IMR-90 (cell line): Measurements from ENCODE around the gene RPN2. TPM values are rescaled to one million over a fixed set of nuclear protein-coding genes. Genes with fewer than 3 reads are reported as not detected.

Experiments
- ATAC-seq: fragments of 200-7000 bp; cut with Tn5 transposase; 2 replicates; pipeline ENCODE4 v1.9.1; 2020; ENCODE audit warnings: low read depth, mild to moderate bottlenecking, moderate library complexity
- BruUV-seq: library from RNA; stranded (reverse); fragments of 400-500 nt; replicated peaks from 2 replicates; lab custom pipeline; 2021; lab: Mats Ljungman, UMichigan
- CTCF ChIA-PET: fragments of 300-600 bp; formaldehyde crosslinking; extraction: SDS; loops from one replicate; lab custom pipeline; 2021; ENCODE audit warnings: antibody characterized with exemption; lab: Yijun Ruan, JAX
- POLR2A ChIA-PET: fragments of 300-600 bp; sonication (Branson Sonifier 250); formaldehyde crosslinking; loops from one replicate; lab custom pipeline; 2022; ENCODE audit warnings: antibody characterized with exemption; ENCODE audit not compliant: unreplicated experiment; lab: Charles Lee
- DNase-seq: peaks from one replicate; pipeline ENCODE4 v3.0.0; 2013
- H2AFZ ChIP-seq: replicated peaks from 2 replicates; pipeline ENCODE3; 2013; ENCODE audit warnings: low read length, mild to moderate bottlenecking; ENCODE audit not compliant: poor library complexity
- H2AK5ac ChIP-seq: 2 replicates; pipeline ENCODE4 v1.6.1; 2013; ENCODE audit warnings: low read depth, low read length, inconsistent platforms
- H2AK9ac ChIP-seq: replicated peaks from 2 replicates; pipeline ENCODE3; 2013; ENCODE audit warnings: mild to moderate bottlenecking, low read depth, low read length, moderate library complexity; ENCODE audit not compliant: poor library complexity
- H2BK120ac ChIP-seq: 2 replicates; pipeline ENCODE4 v1.6.1; 2013; ENCODE audit warnings: low read depth, low read length, inconsistent platforms
- H2BK15ac ChIP-seq: 3 replicates; pipeline ENCODE4 v1.6.1; 2013; ENCODE audit warnings: low read depth, low read length, inconsistent platforms
- H2BK20ac ChIP-seq: 2 replicates; pipeline ENCODE4 v1.6.1; 2013; ENCODE audit warnings: low read depth, mild to moderate bottlenecking, inconsistent platforms, low read length, moderate library complexity
- H2BK5ac ChIP-seq: 2 replicates; pipeline ENCODE4 v1.6.1; 2013; ENCODE audit warnings: mild to moderate bottlenecking, low read depth, low read length, inconsistent platforms; ENCODE audit not compliant: poor library complexity, severe bottlenecking
- H3K14ac ChIP-seq: replicated peaks from 2 replicates; pipeline ENCODE4 v1.6.1; 2013; ENCODE audit warnings: low read depth, low read length, inconsistent platforms
- H3K18ac ChIP-seq: 2 replicates; pipeline ENCODE4 v1.6.1; 2013; ENCODE audit warnings: low read depth, low read length, control low read depth
- H3K23ac ChIP-seq: 2 replicates; pipeline ENCODE4 v1.6.1; 2013; ENCODE audit warnings: low read depth, low read length, inconsistent platforms
- H3K27ac ChIP-seq: 2 replicates; pipeline ENCODE4 v1.5.1; 2013; ENCODE audit warnings: mild to moderate bottlenecking, control low read depth, low read length; ENCODE audit not compliant: insufficient read depth
- H3K27me3 ChIP-seq: 2 replicates; pipeline ENCODE4 v1.6.1; 2013; ENCODE audit warnings: low read length; ENCODE audit not compliant: control insufficient read depth, insufficient read depth
- H3K36me3 ChIP-seq: 2 replicates; pipeline ENCODE4 v1.6.1; 2013; ENCODE audit warnings: low read length, mixed read lengths; ENCODE audit not compliant: control insufficient read depth, insufficient read depth
- H3K4ac ChIP-seq: 2 replicates; pipeline ENCODE4 v1.6.1; 2013; ENCODE audit warnings: low read depth, low read length, inconsistent platforms
- H3K4me1 ChIP-seq: 2 replicates; pipeline ENCODE4 v1.6.1; 2013; ENCODE audit warnings: low read length, mixed read lengths; ENCODE audit not compliant: control insufficient read depth, insufficient read depth
- H3K4me2 ChIP-seq: 2 replicates; pipeline ENCODE4 v1.6.1; 2013; ENCODE audit warnings: low read depth, mild to moderate bottlenecking, control low read depth, low read length, moderate library complexity
- H3K4me3 ChIP-seq: 2 replicates; pipeline ENCODE4 v1.5.1; 2013; ENCODE audit warnings: low read depth, mild to moderate bottlenecking, control low read depth, low read length, moderate library complexity; ENCODE audit not compliant: insufficient read depth
- H3K56ac ChIP-seq: 2 replicates; pipeline ENCODE4 v1.6.1; 2013; ENCODE audit warnings: low read length, inconsistent platforms; ENCODE audit not compliant: insufficient read depth; ENCODE audit errors: extremely low read depth
- H3K79me1 ChIP-seq, 2 experiments: 2 replicates each; pipeline ENCODE4 v1.6.1; 2013; ENCODE audit warnings: low read length in 2 of 2, inconsistent platforms in 1 of 2, low read depth in 1 of 2
- H3K9ac ChIP-seq: 2 replicates; pipeline ENCODE4 v1.6.1; 2013; ENCODE audit warnings: low read depth, low read length, control low read depth
- H3K9me1 ChIP-seq: 2 replicates; pipeline ENCODE4 v1.6.1; 2013; ENCODE audit warnings: low read length, inconsistent platforms; ENCODE audit not compliant: insufficient read depth
- H3K9me3 ChIP-seq: 2 replicates; pipeline ENCODE4 v1.6.1; 2013; ENCODE audit warnings: low read length; ENCODE audit not compliant: control insufficient read depth, insufficient read depth
- H4K20me1 ChIP-seq: 2 replicates; pipeline ENCODE4 v1.6.1; 2013; ENCODE audit warnings: low read length, inconsistent platforms; ENCODE audit not compliant: insufficient read depth
- H4K5ac ChIP-seq: 2 replicates; pipeline ENCODE4 v1.6.1; 2013; ENCODE audit warnings: mild to moderate bottlenecking, low read depth, low read length, control low read depth
- H4K8ac ChIP-seq, 2 experiments: 2 replicates each; pipeline ENCODE4 v1.6.1; 2013; ENCODE audit warnings: low read depth in 2 of 2, low read length in 2 of 2, control low read depth in 1 of 2, inconsistent platforms in 1 of 2
- H4K91ac ChIP-seq: 2 replicates; pipeline ENCODE4 v1.6.1; 2013; ENCODE audit warnings: low read depth, low read length, inconsistent platforms; ENCODE audit not compliant: insufficient read depth
- CEBPB ChIP-seq: IDR thresholded peaks from 2 replicates; pipeline ENCODE4 v1.6.1; 2012; ENCODE audit warnings: low read depth, low read length, improper control_type of control experiment
- MXI1 ChIP-seq: IDR thresholded peaks from 2 replicates; pipeline ENCODE4 v1.6.1; 2012; ENCODE audit warnings: low read depth, mild to moderate bottlenecking, low read length, moderate library complexity, borderline replicate concordance
- RCOR1 ChIP-seq: IDR thresholded peaks from 2 replicates; pipeline ENCODE4 v1.6.1; 2012; ENCODE audit warnings: mild to moderate bottlenecking, low read length, improper control_type of control experiment; ENCODE audit not compliant: insufficient replicate concordance
- WGBS, 2 experiments: methylation state at CpG; one replicate each; pipeline versions ENCODE4 v1.1.5 to v1.1.7; 2013; ENCODE audit warnings: missing lambda C conversion rate in 2 of 2; ENCODE audit not compliant: insufficient read length in 1 of 2; ENCODE audit errors: extremely low coverage in 2 of 2; 5-methylcytosine and 5-hydroxymethylcytosine counted together
- dilution Hi-C: fragments of 300-500 bp; cut with HindIII; formaldehyde crosslinking; loops from one replicate; pipeline ENCODE4 v1.14.3; 2018; ENCODE audit warnings: low sequenced_read_pairs; ENCODE audit not compliant: unreplicated experiment
- in situ Hi-C: fragments of 300-500 bp; cut with MboI; formaldehyde crosslinking; loops from 3 replicates; pipeline ENCODE4 v1.14.3; 2019; ENCODE audit warnings: low sequenced_read_pairs, inconsistent platforms, mixed read lengths
- intact Hi-C: fragments of 100-400 bp; cut with micrococcal nuclease; formaldehyde crosslinking; loops from 2 replicates; pipeline ENCODE4 v1.10.0; 2022
- polyA plus RNA-seq, 3 experiments: library from polyadenylated mRNA; depleted of rRNA; stranded (reverse); fragments of >200 nt; gene quantifications; 2 replicates each; pipeline ENCODE4 v1.2.3, GENCODE V29; 2012; ENCODE audit warnings: low replicate concordance in 1 of 3
- total RNA-seq: library from RNA; depleted of rRNA; stranded (reverse); fragments of >200 nt; gene quantifications from 2 replicates; pipeline ENCODE4 v1.2.3, GENCODE V29; 2012

The RPN2 gene
- total and polyA plus RNA-seq, 2 of the 4 experiments (the other 2 are of a cell fraction): 305 to 481 TPM

GRCh38 chr20:37144856-37145404 is 34.2 kb upstream of the RPN2 start:
- Histone ChIP-seq H2BK20ac (no peak overlapping the region), H2AFZ (no peak overlapping the region), H3K27me3 (no peaks in the 10 kb centered on the region), H3K23ac (no peak overlapping the region), H3K9ac (no peak overlapping the region), H3K36me3 (no peaks in the 10 kb centered on the region), H3K18ac (no peak overlapping the region), H2AK9ac (no peak overlapping the region), H4K20me1 (no peaks in the 10 kb centered on the region), H3K14ac (no peak overlapping the region), H3K4me2 (no peak overlapping the region), H3K4ac (no peak overlapping the region), H2AK5ac (no peak overlapping the region), H4K8ac (no peak overlapping the region), H2BK5ac (no peak overlapping the region), H2BK120ac (no peak overlapping the region), H4K5ac (no peak overlapping the region), H2BK15ac (no peak overlapping the region), H3K79me1 (no peaks in the 10 kb centered on the region), H3K56ac (no peak overlapping the region), H4K91ac (no peak overlapping the region), H3K9me3 (no peaks in the 10 kb centered on the region), H3K9me1 (no peaks in the 10 kb centered on the region), H3K27ac (no peak overlapping the region), H3K4me1 (no peaks in the 10 kb centered on the region), H3K4me3 (no peak overlapping the region)
- ChIA-PET POLR2A (no interaction called here), CTCF (interaction anchor here (0.6 kb wide), 1 partner anchor 159 kb away, joined by 5 read pairs; no protein-coding TSS in a partner anchor)
- DNase-seq: peak; percentile 4
- WGBS, 2 experiments: no CpG with 5 or more reads among the region's 8 CpGs
- 0 out of 2 replicates have a peak, but pooled peaks have one; percentile 11 for ATAC-seq
- dilution Hi-C loops: no loop called here
- BruUV-seq: no TSS peak
- intact Hi-C loops: loop anchor here (5.0 kb wide), 1 partner anchor 38 kb away; no protein-coding TSS in a partner anchor
- in situ Hi-C loops: no loop called here
- TF ChIP-seq RCOR1 (no peak), CEBPB (peak; percentile 77), MXI1 (no peak)
